Smooth muscle cell (in vitro differentiated cells): ENCODE measurements around the gene SCNN1B. TPM values are rescaled to one million over a fixed set of nuclear protein-coding genes. Genes with fewer than 3 reads are reported as not detected.
A peak's percentile ranks its signal among the peaks of the same experiment; 100 is the strongest.
"Not testable (repeated sequence)": the region's sequence is repeated elsewhere in the genome, so short reads cannot be mapped to it uniquely, and the experiment has no call there.

Experiments used
- DNase-seq: peaks from one replicate; lab custom pipeline; 2025; ENCODE audit not compliant: unreplicated experiment; lab: John Stamatoyannopoulos, UW
- H2AFZ ChIP-seq: fragments of 200-600 bp; sonication (generic); 2 replicates; pipeline ENCODE4 v1.6.0; 2016; ENCODE audit warnings: antibody characterized with exemption, low read depth, mild to moderate bottlenecking
- H3F3A ChIP-seq: fragments of 200-600 bp; sonication (generic); 2 replicates; pipeline ENCODE4 v1.6.0; 2017; ENCODE audit warnings: antibody characterized with exemption, low read depth
- H3K27ac ChIP-seq: fragments of 200-600 bp; sonication (generic); 2 replicates; pipeline ENCODE4 v1.5.1; 2016; ENCODE audit warnings: low read depth, mild to moderate bottlenecking
- H3K27me3 ChIP-seq: fragments of 200-600 bp; sonication (generic); 2 replicates; pipeline ENCODE4 v1.6.1; 2016; ENCODE audit warnings: low read depth, mild to moderate bottlenecking
- H3K36me3 ChIP-seq: fragments of 200-600 bp; sonication (generic); 2 replicates; pipeline ENCODE4 v1.5.1; 2016; ENCODE audit warnings: low read depth
- H3K4me1 ChIP-seq: fragments of 200-600 bp; sonication (generic); 2 replicates; pipeline ENCODE4 v1.5.1; 2016; ENCODE audit warnings: low read depth
- H3K4me2 ChIP-seq: fragments of 200-600 bp; sonication (generic); 2 replicates; pipeline ENCODE4 v1.6.0; 2016; ENCODE audit warnings: mild to moderate bottlenecking
- H3K4me3 ChIP-seq: fragments of 200-600 bp; sonication (generic); 2 replicates; pipeline ENCODE4 v1.5.1; 2016; ENCODE audit warnings: mild to moderate bottlenecking
- H3K79me2 ChIP-seq: fragments of 200-600 bp; sonication (generic); 2 replicates; pipeline ENCODE4 v1.6.0; 2016; ENCODE audit warnings: low read depth, mild to moderate bottlenecking
- H3K9ac ChIP-seq: fragments of 200-600 bp; sonication (generic); 2 replicates; pipeline ENCODE4 v1.6.0; 2016; ENCODE audit warnings: low read depth
- H3K9me3 ChIP-seq: fragments of 200-600 bp; sonication (generic); replicated peaks from 2 replicates; pipeline ENCODE4 v1.5.1; 2016; ENCODE audit warnings: low read depth
- H4K20me1 ChIP-seq: fragments of 200-600 bp; sonication (generic); 2 replicates; pipeline ENCODE4 v1.6.0; 2016; ENCODE audit warnings: low read depth
- WGBS: methylation state at CpG from one replicate; pipeline ENCODE4 v1.1.7; 2016; ENCODE audit warnings: low lambda C conversion rate; 5-methylcytosine and 5-hydroxymethylcytosine counted together
- polyA plus RNA-seq: library from polyadenylated mRNA; unstranded; fragments of >200 nt; fragmentation: Nextera tagmentation; extraction: Ambion mirVana; gene quantifications from 2 replicates; pipeline ENCODE4 v1.2.1, GENCODE V29; 2016
- total RNA-seq: library from RNA; depleted of rRNA; stranded (reverse); fragments of >200 nt; gene quantifications from 2 replicates; pipeline ENCODE4 v1.2.3, GENCODE V29; 2014
- TF ChIP-seq, protein P1 (sequence below): fragments of 200-600 bp; sonication (generic); IDR thresholded peaks from 2 replicates; pipeline ENCODE4 v1.5.1; 2017; ENCODE audit warnings: borderline replicate concordance, mild to moderate bottlenecking, antibody characterized with exemption; ENCODE audit not compliant: insufficient read depth, poor library complexity, severe bottlenecking

SCNN1B gene, protein sequence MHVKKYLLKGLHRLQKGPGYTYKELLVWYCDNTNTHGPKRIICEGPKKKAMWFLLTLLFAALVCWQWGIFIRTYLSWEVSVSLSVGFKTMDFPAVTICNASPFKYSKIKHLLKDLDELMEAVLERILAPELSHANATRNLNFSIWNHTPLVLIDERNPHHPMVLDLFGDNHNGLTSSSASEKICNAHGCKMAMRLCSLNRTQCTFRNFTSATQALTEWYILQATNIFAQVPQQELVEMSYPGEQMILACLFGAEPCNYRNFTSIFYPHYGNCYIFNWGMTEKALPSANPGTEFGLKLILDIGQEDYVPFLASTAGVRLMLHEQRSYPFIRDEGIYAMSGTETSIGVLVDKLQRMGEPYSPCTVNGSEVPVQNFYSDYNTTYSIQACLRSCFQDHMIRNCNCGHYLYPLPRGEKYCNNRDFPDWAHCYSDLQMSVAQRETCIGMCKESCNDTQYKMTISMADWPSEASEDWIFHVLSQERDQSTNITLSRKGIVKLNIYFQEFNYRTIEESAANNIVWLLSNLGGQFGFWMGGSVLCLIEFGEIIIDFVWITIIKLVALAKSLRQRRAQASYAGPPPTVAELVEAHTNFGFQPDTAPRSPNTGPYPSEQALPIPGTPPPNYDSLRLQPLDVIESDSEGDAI
- not detected in 2 replicates for total RNA-seq
- polyA plus RNA-seq = not detected in 2 replicates

DNA sequence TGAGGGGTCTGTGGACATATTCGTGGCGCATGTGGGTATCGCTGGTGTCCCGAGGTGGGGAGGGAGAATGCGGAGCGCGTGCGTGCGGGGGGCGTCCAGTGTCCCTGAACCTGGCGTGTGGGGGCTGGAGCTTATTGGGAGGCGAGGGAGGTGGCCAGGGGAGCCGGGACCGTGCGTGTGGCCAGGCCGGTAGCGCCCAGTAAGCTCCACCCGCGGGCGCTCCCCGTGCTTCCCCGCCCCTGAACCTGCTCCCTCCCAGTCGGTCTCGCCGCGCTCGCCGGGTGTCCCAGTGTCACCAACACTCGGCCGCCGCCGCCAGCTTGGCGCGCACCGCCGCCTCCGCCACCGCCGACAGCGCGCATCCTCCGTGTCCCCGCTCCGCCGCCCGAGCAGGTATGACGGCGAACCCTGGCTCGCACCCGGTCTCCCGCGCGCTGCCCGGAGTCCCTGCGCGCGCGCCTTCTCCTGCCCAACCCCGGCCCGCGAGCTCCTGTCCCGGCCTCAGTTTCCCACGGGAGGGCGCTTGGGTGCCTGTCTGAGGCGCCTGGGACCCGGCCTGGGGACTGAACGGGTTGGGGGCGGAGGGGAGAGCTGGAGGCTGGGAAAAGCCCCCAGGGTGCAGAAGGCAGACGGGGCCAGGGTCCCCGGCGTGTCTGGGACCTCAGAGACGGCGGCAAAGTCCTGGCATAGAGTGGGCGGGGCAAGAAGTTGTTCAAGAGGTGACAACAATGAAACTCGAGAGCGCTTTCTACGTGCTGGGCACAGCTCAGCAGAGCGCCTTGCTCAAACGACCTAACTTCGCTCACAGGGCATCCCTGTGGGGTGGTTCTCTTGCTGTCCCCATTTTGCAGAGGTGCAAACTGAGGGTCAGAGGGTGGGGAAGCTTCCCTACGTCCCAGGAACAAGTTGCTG is at the start of gene SCNN1B:
Gene SCNN1B (plus strand): TSS at position 258 of the 912 bp plus-strand sequence. CDS start 46,298 bp downstream, outside the sequence.
- no peaks in the 10 kb centered on the region for H3K9me3 ChIP-seq
- TF ChIP-seq, protein P1, sequence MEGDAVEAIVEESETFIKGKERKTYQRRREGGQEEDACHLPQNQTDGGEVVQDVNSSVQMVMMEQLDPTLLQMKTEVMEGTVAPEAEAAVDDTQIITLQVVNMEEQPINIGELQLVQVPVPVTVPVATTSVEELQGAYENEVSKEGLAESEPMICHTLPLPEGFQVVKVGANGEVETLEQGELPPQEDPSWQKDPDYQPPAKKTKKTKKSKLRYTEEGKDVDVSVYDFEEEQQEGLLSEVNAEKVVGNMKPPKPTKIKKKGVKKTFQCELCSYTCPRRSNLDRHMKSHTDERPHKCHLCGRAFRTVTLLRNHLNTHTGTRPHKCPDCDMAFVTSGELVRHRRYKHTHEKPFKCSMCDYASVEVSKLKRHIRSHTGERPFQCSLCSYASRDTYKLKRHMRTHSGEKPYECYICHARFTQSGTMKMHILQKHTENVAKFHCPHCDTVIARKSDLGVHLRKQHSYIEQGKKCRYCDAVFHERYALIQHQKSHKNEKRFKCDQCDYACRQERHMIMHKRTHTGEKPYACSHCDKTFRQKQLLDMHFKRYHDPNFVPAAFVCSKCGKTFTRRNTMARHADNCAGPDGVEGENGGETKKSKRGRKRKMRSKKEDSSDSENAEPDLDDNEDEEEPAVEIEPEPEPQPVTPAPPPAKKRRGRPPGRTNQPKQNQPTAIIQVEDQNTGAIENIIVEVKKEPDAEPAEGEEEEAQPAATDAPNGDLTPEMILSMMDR = no peak
- no peaks in the 10 kb centered on the region for H3K79me2 ChIP-seq
- H3K4me1 ChIP-seq = no peaks in the 10 kb centered on the region
- H3K36me3 ChIP-seq = no peaks in the 10 kb centered on the region
- peak within 1 kb of the TSS; percentile 40 for H3K4me2 ChIP-seq
- no peak for DNase-seq
- H3K27me3 ChIP-seq = peaks cover 62% of the 10 kb centered on the region
- no peak within 1 kb of the TSS for H2AFZ ChIP-seq
- 4% methylated on average over 69 of the region's 81 CpGs for WGBS
- no peak within 1 kb of the TSS for H3K9ac ChIP-seq
- H3K4me3 ChIP-seq = no peak within 1 kb of the TSS
- no peak within 1 kb of the TSS for H3K27ac ChIP-seq
- H4K20me1 ChIP-seq = no peaks in the 10 kb centered on the region
- no peaks in the 10 kb centered on the region for H3F3A ChIP-seq

DNA sequence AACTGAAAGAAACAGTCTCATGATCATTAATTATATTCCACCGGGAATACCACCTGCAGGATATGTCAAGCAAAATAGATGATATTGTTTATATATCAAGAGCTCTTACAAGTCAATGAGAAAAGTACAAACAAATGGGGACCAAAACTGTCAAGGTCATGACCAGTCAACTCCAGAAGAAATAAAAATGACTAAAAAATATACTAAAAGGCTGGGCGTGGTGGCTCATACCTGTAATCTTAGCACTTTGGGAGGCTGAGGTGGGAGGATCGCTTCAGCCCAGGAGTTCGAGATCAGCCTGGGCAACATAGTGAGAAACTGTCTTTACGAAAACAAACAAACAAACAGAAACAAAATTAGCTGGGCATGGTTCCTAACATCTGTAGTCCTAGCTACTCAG is 49.8 kb upstream of the SCNN1B start:
- H3K4me1 ChIP-seq = no peaks in the 10 kb centered on the region
- H3K9me3 ChIP-seq = no peaks in the 10 kb centered on the region
- 96% methylated on average over 5 of the region's 5 CpGs for WGBS
- H2AFZ ChIP-seq = no peak overlapping the region
- no peak overlapping the region for H3K4me3 ChIP-seq
- no peak for DNase-seq
- H3K79me2 ChIP-seq = no peaks in the 10 kb centered on the region
- no peak overlapping the region for H3K4me2 ChIP-seq
- TF ChIP-seq, protein P1 = no peak
- no peaks in the 10 kb centered on the region for H3K36me3 ChIP-seq
- H3K9ac ChIP-seq = no peak overlapping the region
- H3F3A ChIP-seq = no peaks in the 10 kb centered on the region
- no peaks in the 10 kb centered on the region for H3K27me3 ChIP-seq
- H4K20me1 ChIP-seq = no peaks in the 10 kb centered on the region
- H3K27ac ChIP-seq = no peak overlapping the region

DNA sequence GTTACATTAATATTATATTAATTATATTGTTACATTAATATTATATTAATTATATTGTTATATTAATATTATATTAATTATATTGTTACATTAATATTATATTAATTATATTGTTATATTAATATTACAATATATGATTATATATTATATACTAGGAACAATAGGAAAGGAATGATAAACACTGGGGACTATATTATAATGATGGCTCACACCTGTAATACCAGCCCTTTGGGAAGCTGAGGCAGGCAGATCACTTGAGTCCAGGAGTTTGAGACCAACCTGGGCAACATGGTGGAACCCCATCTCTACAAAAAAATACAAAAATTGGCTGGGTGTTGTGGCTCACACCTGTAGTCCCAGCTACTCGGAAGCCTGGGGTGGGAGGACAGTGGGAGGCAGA is 48.5 kb upstream of the SCNN1B start:
- H3K4me1 ChIP-seq, H2AFZ ChIP-seq, H4K20me1 ChIP-seq, H3K27me3 ChIP-seq, H3K4me3 ChIP-seq, H3K79me2 ChIP-seq, H3K36me3 ChIP-seq, H3K9me3 ChIP-seq, H3F3A ChIP-seq, H3K9ac ChIP-seq, H3K27ac ChIP-seq, DNase-seq, H3K4me2 ChIP-seq: not testable (repeated sequence)
- 92% methylated on average over 1 of the region's 1 CpG for WGBS

DNA sequence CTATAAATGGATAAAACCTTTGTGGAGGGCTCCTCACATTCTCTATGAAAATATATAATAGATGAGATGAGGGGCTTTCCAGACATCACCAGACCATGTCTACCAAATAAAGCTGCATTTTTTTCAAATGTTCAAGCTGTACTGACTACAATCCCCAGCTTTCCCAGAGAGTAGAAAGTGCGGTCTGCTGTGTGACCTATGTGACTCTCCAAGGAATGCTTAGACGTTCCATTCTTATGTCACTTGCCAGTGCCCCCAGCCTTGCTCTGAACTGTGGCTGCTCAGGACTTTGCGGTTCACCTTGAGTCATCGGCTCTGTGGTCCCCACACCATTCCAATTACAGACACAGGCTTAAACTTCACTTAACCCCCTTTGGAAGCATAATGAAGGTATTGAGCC is 47.8 kb upstream of the SCNN1B start:
- no peak for DNase-seq
- Histone ChIP-seq H3K79me2 (no peaks in the 10 kb centered on the region), H3K4me2 (no peak overlapping the region), H3K27me3 (no peaks in the 10 kb centered on the region), H3K36me3 (no peaks in the 10 kb centered on the region), H2AFZ (no peak overlapping the region), H3K9me3 (no peaks in the 10 kb centered on the region), H3K4me3 (no peak overlapping the region), H4K20me1 (no peaks in the 10 kb centered on the region), H3K27ac (no peak overlapping the region), H3K9ac (no peak overlapping the region), H3K4me1 (no peaks in the 10 kb centered on the region), H3F3A (no peaks in the 10 kb centered on the region)
- TF ChIP-seq, protein P1 = no peak
- WGBS = 61% methylated on average over 4 of the region's 4 CpGs
